Ectodermal cell (in vitro differentiated cells): ENCODE measurements around the gene GRIK5.
A peak's percentile ranks its signal among the peaks of the same experiment; 100 is the strongest.

ENCODE experiments used
- H3K27ac ChIP-seq: 2 replicates; pipeline ENCODE4 v1.7.0; 2013; ENCODE audit warnings: mild to moderate bottlenecking, low read depth, low read length; ENCODE audit not compliant: insufficient read depth, poor library complexity, severe bottlenecking
- H3K27me3 ChIP-seq: 2 replicates; pipeline ENCODE4 v1.7.0; 2013; ENCODE audit warnings: mild to moderate bottlenecking, low read length; ENCODE audit not compliant: insufficient read depth, control insufficient read depth, poor library complexity, severe bottlenecking
- H3K36me3 ChIP-seq: one replicate; pipeline ENCODE4 v1.7.0; 2013; ENCODE audit warnings: low read length; ENCODE audit not compliant: control insufficient read depth, insufficient read depth
- H3K4me1 ChIP-seq: one replicate; pipeline ENCODE4 v1.7.0; 2013; ENCODE audit warnings: low read length; ENCODE audit not compliant: control insufficient read depth, insufficient read depth
- H3K4me3 ChIP-seq: 2 replicates; pipeline ENCODE4 v1.7.0; 2013; ENCODE audit warnings: low read depth, low read length, control low read depth; ENCODE audit not compliant: insufficient read depth
- H3K9me3 ChIP-seq: 2 replicates; pipeline ENCODE4 v1.7.0; 2013; ENCODE audit warnings: mild to moderate bottlenecking, low read length, moderate library complexity; ENCODE audit not compliant: control insufficient read depth
- WGBS, 2 experiments: methylation state at CpG; one replicate each; pipeline ENCODE4 v1.1.7; 2013; ENCODE audit warnings: missing lambda C conversion rate in 2 of 2; 5-methylcytosine and 5-hydroxymethylcytosine counted together

The GRIK5 gene

GRCh38 chr19:42078058-42078457 lies 8.1 kb upstream of the GRIK5 start:
- H3K27me3 ChIP-seq: no peaks in the 10 kb centered on the region
- peaks cover 37% of the 10 kb centered on the region for H3K36me3 ChIP-seq
- H3K4me3 ChIP-seq: no peak overlapping the region
- WGBS, 2 experiments: 99 to 100% methylated on average over 1 of the region's 1 CpG
- H3K9me3 ChIP-seq: no peaks in the 10 kb centered on the region
- H3K4me1 ChIP-seq: peaks cover 4% of the 10 kb centered on the region
- H3K27ac ChIP-seq: no peak overlapping the region

- Histone ChIP-seq H3K27me3 (no peaks in the 10 kb centered on the region), H3K36me3 (peaks cover 30% of the 10 kb centered on the region), H3K9me3 (no peaks in the 10 kb centered on the region), H3K4me3 (peak overlapping the region; percentile 70), H3K4me1 (peaks cover 4% of the 10 kb centered on the region), H3K27ac (peak overlapping the region; percentile 2)
- WGBS, 2 experiments: 1% methylated on average over 33 of the region's 33 CpGs
Measured at GRCh38 chr19:42076380-42076944, 6.5 kb upstream of the GRIK5 start.

- Histone ChIP-seq H3K9me3 (no peaks in the 10 kb centered on the region), H3K4me1 (peaks cover 5% of the 10 kb centered on the region), H3K36me3 (peaks cover 23% of the 10 kb centered on the region), H3K4me3 (peak within 1 kb of the TSS; percentile 70), H3K27ac (peak within 1 kb of the TSS; percentile 87), H3K27me3 (no peaks in the 10 kb centered on the region)
- 0% methylated on average over 80 of the region's 80 CpGs for WGBS, 2 experiments
Measured at GRCh38 chr19:42075616-42076379, 5.8 kb upstream of the GRIK5 start, which contains the start of gene ZNF574. Gene ZNF574, plus strand, starts transcription at chr19:42076166. Its CDS starts 2,441 bp downstream, at chr19:42078607.

GRCh38 chr19:42075364-42075615 lies 5.3 kb upstream of the GRIK5 start:
- Histone ChIP-seq H3K4me1 (peaks cover 10% of the 10 kb centered on the region), H3K9me3 (no peaks in the 10 kb centered on the region), H3K27me3 (no peaks in the 10 kb centered on the region), H3K36me3 (peaks cover 18% of the 10 kb centered on the region), H3K4me3 (peak overlapping the region; percentile 51), H3K27ac (peak overlapping the region; percentile 87)
- WGBS, 2 experiments: 22 to 26% methylated on average over 3 of the region's 3 CpGs

- H3K36me3 ChIP-seq: peaks cover 13% of the 10 kb centered on the region
- 83 to 84% methylated on average over 27 of the region's 27 CpGs for WGBS, 2 experiments
- no peak overlapping the region for H3K27ac ChIP-seq
- H3K27me3 ChIP-seq: no peaks in the 10 kb centered on the region
- H3K4me1 ChIP-seq: peaks cover 11% of the 10 kb centered on the region
- no peaks in the 10 kb centered on the region for H3K9me3 ChIP-seq
- peak overlapping the region; percentile 51 for H3K4me3 ChIP-seq
Measured at GRCh38 chr19:42074513-42075363, 4.7 kb upstream of the GRIK5 start.

GRCh38 chr19:42071247-42071646 lies 1.2 kb upstream of the GRIK5 start:
- WGBS, 2 experiments: 95 to 96% methylated on average over 12 of the region's 12 CpGs
- H3K36me3 ChIP-seq: no peaks in the 10 kb centered on the region
- H3K27ac ChIP-seq: no peak overlapping the region

GRCh38 chr19:42068756-42069571 lies 1.0 kb downstream of the GRIK5 start:
- Histone ChIP-seq H3K4me3 (peak overlapping the region; percentile 51), H3K9me3 (no peaks in the 10 kb centered on the region), H3K36me3 (peaks cover 7% of the 10 kb centered on the region), H3K4me1 (peaks cover 20% of the 10 kb centered on the region), H3K27me3 (no peaks in the 10 kb centered on the region), H3K27ac (no peak overlapping the region)
- WGBS, 2 experiments: 4% methylated on average over 29 of the region's 29 CpGs

More at GRCh38 chr19:42071247-42071646, 1.2 kb upstream of the GRIK5 start:
- Histone ChIP-seq H3K4me3 (no peak overlapping the region), H3K9me3 (no peaks in the 10 kb centered on the region), H3K27me3 (no peaks in the 10 kb centered on the region), H3K4me1 (peaks cover 20% of the 10 kb centered on the region)

GRCh38 chr19:42068361-42068755 lies 1.6 kb downstream of the GRIK5 start:
- Histone ChIP-seq H3K27ac (no peak overlapping the region), H3K36me3 (peaks cover 7% of the 10 kb centered on the region), H3K4me3 (peak overlapping the region; percentile 51), H3K9me3 (no peaks in the 10 kb centered on the region), H3K4me1 (peaks cover 20% of the 10 kb centered on the region), H3K27me3 (no peaks in the 10 kb centered on the region)
- 26 to 27% methylated on average over 8 of the region's 8 CpGs for WGBS, 2 experiments

GRCh38 chr19:42067315-42067888 lies 2.6 kb downstream of the GRIK5 start:
- Histone ChIP-seq H3K36me3 (peaks cover 10% of the 10 kb centered on the region), H3K27me3 (no peaks in the 10 kb centered on the region), H3K4me3 (no peak overlapping the region), H3K27ac (no peak overlapping the region), H3K4me1 (peaks cover 20% of the 10 kb centered on the region), H3K9me3 (no peaks in the 10 kb centered on the region)
- 84 to 90% methylated on average over 6 of the region's 6 CpGs for WGBS, 2 experiments
